Measurements from ENCODE around the gene TTC28. TPM values are rescaled to one million over a fixed set of nuclear protein-coding genes. Genes with fewer than 3 reads are reported as not detected.
"Not testable (repeated sequence)": the region's sequence is repeated elsewhere in the genome, so short reads cannot be mapped to it uniquely, and the experiment has no call there.

TTC28 gene
- total RNA-seq, 1 donor from 2014 or later: 5.5 TPM

DNA sequence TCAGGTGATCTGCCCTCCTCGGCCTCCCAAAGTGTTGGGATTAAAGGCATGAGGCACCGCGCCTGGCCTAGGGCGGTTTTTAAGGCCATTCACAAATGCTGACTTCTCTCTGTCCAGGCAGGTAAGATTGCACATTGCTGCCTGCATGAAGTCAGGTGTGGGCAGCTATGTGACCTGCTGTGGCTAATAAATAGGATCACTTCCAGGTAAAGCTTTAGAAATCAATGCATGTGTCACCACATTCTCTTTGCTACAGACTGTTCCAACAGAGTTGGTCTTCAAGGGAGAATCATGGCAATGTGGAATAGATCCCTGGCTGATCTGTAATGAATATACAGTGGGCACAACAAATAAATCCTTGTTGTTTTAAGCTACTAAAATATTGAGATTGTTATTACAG lies 500.2 kb downstream of the TTC28 start:
- peak; percentile 48 for ATAC-seq

DNA sequence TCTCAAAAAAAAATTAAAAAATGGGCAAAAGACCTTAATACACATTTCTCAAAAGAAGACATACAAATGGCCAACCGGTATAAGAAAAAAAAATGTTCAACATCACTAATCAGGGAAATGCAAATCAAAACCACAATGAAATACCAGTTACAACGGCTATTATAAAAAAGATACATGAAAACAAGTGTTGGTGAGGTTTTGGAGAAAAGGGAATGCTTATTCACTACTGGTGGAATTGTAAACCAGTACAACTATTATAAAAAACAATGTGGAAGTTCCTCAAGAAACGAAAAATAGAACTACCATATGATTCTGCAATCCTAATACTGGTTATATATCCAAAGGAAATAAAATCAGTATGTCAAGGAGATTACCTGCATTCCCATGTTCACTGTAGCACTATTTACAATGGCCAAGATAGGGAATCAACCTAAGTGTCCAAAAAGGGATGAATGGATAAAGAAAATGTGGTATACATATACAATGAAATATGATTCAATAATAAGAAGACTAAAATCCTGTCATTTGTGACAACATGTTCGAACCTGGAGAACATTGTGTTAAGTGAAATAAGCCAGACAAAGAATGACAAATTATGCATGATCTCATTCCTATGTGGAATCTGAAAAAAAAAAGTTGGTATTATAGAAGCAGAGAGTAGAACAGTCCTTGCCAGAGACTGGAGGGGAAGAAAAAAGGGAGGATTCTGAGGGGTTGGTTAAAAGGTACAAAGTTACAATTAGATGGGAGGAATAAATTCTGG lies 503.7 kb downstream of the TTC28 start:
- ATAC-seq: no peak

DNA sequence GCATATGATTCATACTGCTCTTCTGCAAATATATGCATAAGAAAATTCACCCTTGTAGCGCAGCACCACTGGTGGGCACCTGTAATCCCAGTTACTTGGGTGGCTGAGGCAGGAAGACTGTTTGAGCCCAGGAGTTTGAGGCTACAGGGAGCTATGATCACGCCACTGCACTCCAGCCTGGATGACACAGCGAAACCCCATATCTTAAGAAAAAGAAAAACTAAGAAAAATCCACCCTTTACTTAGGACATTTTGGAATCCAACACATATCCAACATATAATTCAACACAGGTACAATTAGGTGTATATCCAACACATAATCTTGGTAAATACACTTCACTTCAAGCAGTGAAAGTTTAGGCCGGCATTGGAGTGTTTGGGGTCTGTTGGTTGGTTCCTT lies 505.1 kb downstream of the TTC28 start:
- no peak for ATAC-seq

DNA sequence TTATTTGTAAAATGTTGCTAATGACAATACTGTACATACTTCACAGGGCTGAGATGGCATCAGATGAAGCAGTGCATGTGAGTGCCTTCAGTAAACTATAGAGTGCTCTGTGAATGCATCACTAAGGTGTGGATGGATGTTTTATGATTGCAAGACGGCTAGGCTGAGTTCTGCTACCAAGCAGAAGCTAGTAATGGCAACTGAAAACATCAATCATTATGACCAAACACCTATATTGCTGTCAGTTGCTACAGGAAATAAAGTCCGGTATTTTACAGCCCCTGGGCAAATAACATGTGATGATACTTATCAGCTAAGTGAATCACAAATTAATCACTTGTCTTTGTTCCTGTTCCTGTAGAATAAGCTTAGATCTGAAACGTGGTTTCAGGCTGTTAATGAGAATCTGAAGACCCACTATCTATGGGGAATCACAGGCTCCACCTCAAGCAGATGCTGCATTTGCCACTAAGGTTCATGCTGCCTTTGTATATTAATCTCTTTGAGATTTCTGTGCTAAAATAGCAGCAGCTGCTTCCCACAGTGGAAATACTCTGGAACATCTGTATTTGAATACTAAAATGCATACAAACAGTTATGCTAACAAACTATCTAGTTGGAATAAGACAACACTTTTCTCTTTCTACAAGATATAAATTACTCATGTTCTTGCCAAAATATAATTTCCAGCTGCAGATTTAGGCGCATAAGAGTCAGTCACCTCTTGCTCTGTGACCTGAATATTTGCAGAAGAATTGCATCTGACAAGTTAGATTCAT lies 506.6 kb downstream of the TTC28 start:
- ATAC-seq: no peak

DNA sequence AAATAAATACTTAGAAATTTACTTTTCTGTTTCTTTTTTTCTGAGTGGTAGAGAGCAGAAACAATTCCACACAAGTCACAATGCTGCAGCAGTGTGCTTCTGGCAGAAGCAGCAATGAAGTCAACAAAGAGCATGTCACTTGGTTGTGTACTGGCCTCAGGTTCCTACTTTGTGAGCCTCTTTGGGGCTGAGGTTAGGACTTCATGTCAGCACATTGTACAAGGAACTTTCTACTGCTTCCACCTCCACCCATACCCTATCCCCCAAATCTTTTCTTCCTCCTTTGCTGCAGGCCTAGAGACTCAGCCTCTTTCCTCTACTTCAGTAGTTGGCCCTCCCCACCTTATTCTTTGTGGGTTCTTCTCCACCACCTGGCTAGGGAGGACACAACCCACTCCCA lies 507.9 kb downstream of the TTC28 start:
- no peak for ATAC-seq

DNA sequence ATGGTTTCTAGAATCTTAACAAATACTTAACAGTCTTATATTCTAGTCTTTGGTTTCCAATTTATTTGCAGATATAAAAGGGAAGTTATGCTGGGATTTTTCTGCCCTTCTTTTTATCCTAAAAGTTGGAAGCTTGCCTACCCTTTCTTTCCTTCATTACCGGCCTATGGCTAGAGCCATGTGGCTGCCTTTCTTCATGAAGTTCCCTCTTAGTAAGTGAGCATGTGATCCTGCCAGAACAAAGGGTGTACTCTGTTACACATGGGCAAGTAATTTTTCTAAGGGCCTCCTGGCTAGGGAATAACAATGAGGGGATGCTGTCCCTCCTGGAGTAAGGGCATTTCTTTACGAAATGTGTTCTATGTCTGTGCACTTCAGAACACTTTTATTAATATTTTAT lies 508.5 kb downstream of the TTC28 start:
- no peak for ATAC-seq

GRCh38 chr22:28169314-28169713 lies 510.3 kb downstream of the TTC28 start:
- not testable (repeated sequence) for ATAC-seq

DNA sequence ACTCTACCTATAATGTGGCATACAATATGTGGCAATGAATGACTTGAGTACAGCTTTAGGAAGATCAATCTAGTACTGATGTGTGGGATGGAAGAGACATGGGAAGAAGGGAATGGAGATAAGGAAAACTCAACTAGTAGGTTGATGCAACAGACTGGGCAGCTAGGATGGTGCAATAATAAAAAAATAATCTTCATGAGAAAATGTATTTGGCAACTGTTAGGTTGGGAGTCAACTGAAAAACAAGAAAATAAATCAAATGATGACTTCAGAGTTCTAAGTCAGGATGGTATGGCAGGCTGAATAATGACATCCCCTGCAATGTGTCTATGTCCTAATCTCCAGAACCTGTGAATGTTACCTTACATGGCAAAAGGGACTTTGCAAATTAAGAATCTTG lies 523.8 kb downstream of the TTC28 start:
- no peak for ATAC-seq

GRCh38 chr22:28154861-28155260 lies 524.8 kb downstream of the TTC28 start:
- no peak for ATAC-seq

GRCh38 chr22:28151151-28151816 lies 528.4 kb downstream of the TTC28 start:
- ATAC-seq: no peak

- ATAC-seq: peak; percentile 70
Observed at GRCh38 chr22:28148816-28149465, 530.7 kb downstream of the TTC28 start.

- no peak for ATAC-seq
Observed at GRCh38 chr22:28147401-28147800, 532.2 kb downstream of the TTC28 start.

DNA sequence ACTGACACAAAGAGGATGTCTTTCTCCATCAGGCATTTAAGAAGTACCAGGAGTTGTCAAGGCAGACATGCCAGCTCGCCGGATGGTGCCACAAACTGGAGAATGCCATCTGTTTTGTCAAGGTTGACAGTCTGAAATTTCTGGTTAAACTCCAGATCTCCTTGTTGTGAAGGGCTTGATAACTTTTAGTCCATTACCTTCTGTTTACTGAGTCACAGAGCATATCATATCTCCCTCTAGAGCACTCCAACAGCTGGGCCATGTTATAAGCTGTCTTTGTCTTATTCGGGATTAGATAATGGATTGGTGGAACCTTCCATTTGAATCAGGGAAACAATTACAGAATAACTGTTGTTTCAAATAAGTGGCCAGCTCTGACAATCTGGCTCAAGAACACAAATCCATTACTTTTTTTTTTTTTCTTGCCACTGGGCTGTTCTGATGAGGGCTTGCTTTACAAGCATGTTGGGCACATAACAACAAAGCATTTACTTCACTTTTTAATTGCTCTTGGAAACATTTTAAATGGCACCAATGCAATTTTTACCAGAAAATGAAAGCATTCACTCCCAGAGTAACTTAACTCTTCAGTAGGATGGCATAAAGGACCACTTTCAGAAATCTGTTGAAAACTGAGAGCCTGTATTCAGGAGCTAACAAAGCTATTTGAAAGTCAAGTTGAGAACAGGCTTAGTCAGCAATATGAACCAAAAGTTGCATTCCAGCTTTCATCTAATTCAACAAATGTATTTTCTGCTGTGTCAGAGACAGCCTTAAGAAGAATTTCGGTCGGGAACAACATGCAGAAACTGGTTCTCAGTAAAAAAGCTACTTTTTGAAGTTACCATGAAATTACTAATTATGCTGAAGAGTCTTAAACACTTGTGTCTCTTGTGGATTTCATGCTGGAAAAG lies 533.0 kb downstream of the TTC28 start:
- no peak for ATAC-seq

DNA sequence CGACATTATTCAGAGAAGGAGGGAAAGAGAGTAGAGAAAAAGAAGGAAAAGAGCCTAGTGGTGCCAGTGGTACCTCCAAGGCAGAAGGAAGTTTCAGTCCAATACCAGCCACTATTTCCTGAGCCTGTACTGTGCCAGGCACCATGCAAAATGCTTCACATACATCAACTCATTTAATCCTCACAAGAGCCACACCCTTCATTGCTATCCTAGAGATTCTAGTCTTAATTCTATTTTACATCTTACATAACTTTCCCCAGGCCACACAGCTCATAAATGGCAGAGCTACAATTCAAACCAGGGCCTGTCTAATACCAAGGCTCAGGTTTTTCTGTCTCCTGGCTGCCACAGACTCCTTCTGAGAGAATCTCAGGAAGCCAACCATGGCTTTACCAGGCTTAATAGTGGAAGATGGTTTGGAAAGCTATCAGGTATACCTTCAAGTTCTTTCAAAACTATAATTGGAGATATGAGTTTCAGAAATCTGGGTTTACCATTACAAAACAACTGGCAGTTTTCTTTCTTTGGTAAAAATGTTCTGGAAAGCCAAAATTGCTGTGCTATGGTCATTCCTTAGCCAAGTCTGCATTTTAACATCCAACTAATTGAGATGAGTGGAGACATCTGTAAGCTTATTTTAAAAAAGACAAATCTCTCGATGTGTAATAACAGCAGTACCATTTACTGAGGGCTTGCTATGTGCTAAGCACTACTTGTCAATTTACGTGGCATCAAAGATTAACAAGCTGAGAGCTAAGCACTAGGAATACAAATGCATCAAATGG lies 535.5 kb downstream of the TTC28 start:
- peak; percentile 39 for ATAC-seq

DNA sequence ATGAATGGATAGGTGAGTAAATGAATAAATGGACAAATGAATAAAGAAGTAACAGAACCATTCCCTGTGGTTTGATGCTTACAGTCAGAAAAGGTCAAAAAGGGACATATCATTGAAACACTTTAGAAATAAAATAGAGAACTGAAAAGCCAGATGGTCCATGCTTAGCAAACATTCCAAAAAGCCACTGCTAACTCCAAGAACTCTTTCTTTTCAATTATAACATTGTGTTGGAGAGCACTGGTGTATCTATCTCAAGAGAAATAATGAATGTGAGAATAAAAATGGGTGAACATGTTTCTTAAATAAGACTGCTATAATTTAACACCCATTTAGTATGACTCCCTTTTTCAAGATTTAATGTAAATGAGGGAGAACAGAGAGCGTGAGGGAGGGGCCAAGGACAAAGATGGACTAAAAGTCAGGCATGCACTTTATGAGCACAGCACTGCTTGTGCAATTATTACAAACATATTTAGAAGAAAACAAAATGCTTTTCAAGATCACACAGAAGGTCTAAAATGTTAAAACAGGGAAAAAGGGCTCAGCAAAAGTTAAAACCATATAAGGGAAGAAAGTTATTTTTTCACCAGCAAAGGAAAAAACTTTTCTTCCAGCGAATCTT lies 536.3 kb downstream of the TTC28 start:
- ATAC-seq: no peak

DNA sequence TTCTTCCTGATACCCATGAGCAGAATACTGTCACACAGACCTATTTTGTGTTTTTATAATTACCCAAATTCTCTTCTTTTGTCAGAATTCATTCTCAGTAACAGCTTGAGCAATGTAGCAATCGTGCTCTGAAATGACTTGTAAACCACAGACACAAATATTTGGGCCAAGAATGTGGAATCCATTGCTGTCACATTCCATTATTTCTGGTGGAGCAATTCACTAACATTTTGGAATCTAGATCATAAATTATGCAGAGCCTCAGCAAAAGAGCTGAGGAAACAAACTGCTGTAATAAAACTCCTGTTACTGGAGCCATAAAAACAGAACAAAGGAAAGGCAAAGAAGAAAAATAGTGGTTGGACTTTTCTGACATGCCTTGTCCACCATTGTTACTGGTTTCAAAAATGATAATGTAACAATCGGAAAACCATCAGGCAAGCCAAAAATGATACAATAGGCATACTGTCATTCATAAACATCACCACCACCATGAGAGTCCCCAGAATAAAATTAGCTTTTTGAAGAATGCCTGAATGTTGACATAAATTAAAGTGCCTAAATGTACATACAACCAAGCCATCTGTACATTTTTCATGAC lies 537.2 kb downstream of the TTC28 start:
- no peak for ATAC-seq

- ATAC-seq: no peak
Observed at GRCh38 chr22:28141614-28142013, 538.0 kb downstream of the TTC28 start.

- no peak for ATAC-seq
Observed at GRCh38 chr22:28139961-28140360, 539.7 kb downstream of the TTC28 start.

GRCh38 chr22:28139516-28139915 lies 540.1 kb downstream of the TTC28 start:
- ATAC-seq: no peak

DNA sequence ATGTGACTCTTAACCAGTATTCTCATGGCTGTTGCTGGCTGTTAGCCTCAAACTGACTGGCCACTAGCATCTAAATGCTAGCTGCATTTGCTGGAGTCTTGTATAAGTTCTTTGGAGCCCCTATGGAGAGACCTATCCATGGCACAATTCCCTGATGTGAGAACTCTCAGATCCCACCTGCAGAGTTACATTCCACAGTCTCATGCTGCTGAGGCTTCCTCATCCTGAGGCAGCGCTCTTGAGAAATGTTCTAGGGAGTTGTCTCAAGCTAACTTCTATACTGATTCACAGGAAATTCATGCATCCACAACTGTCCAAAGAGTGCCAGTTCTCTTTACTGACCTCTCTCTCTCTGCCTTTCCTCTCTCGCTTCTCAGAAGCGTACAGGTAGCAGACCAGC lies 542.6 kb downstream of the TTC28 start:
- ATAC-seq: no peak
